ENCODE data around the gene FAM25C.
"Not testable (repeated sequence)": the region's sequence is repeated elsewhere in the genome, so short reads cannot be mapped to it uniquely, and the experiment has no call there.

The FAM25C gene

GRCh38 chr10:47999691-48000090 lies at the start of gene FAM25C:
Gene FAM25C, minus strand, starts transcription at chr10:47999791. Its CDS starts 26 bp downstream, at chr10:47999765.
- DNase-seq (ENCODE audit: low read depth); H3K4me3 ChIP-seq (ENCODE audit: low read depth, low read length): not testable (repeated sequence)

GRCh38 chr10:48044557-48044956 lies 45.0 kb upstream of the FAM25C start:
- not testable (repeated sequence) for DNase-seq (ENCODE audit: low read depth); H3K4me3 ChIP-seq (ENCODE audit: low read depth, low read length)

- DNase-seq (ENCODE audit: low read depth); H3K4me3 ChIP-seq (ENCODE audit: low read depth, low read length): not testable (repeated sequence)
Observed at GRCh38 chr10:48031390-48031789, 31.8 kb upstream of the FAM25C start.

GRCh38 chr10:48002306-48002705 lies 2.7 kb upstream of the FAM25C start:
- DNase-seq (ENCODE audit: low read depth); H3K4me3 ChIP-seq (ENCODE audit: low read depth, low read length): not testable (repeated sequence)

- DNase-seq (ENCODE audit: low read depth); H3K4me3 ChIP-seq (ENCODE audit: low read depth, low read length): not testable (repeated sequence)
Observed at GRCh38 chr10:47994045-47994444, 5.5 kb downstream of the FAM25C start.

GRCh38 chr10:47992560-47992959 lies 7.0 kb downstream of the FAM25C start:
- not testable (repeated sequence) for H3K4me3 ChIP-seq (ENCODE audit: low read depth, low read length); DNase-seq (ENCODE audit: low read depth)

GRCh38 chr10:47991706-47992105 lies 7.9 kb downstream of the FAM25C start:
- DNase-seq (ENCODE audit: low read depth); H3K4me3 ChIP-seq (ENCODE audit: low read depth, low read length): not testable (repeated sequence)

GRCh38 chr10:47990097-47990496 lies 9.5 kb downstream of the FAM25C start:
- H3K4me3 ChIP-seq (ENCODE audit: low read depth, low read length); DNase-seq (ENCODE audit: low read depth): not testable (repeated sequence)

- DNase-seq (ENCODE audit: low read depth); H3K4me3 ChIP-seq (ENCODE audit: low read depth, low read length): not testable (repeated sequence)
Observed at GRCh38 chr10:47989542-47989950, 10.0 kb downstream of the FAM25C start.

GRCh38 chr10:47988718-47989541 lies 10.7 kb downstream of the FAM25C start:
- DNase-seq (ENCODE audit: low read depth) = not testable (repeated sequence)

GRCh38 chr10:47987952-47988351 lies 11.6 kb downstream of the FAM25C start:
- not testable (repeated sequence) for H3K4me3 ChIP-seq (ENCODE audit: low read depth, low read length)

More at GRCh38 chr10:47988718-47989541, 10.7 kb downstream of the FAM25C start:
- not testable (repeated sequence) for H3K4me3 ChIP-seq (ENCODE audit: low read depth, low read length)

GRCh38 chr10:47986413-47987230 lies 13.0 kb downstream of the FAM25C start:
- not testable (repeated sequence) for DNase-seq (ENCODE audit: low read depth); H3K4me3 ChIP-seq (ENCODE audit: low read depth, low read length)

More at GRCh38 chr10:47987952-47988351, 11.6 kb downstream of the FAM25C start:
- not testable (repeated sequence) for DNase-seq (ENCODE audit: low read depth)

GRCh38 chr10:47975409-47975808 lies 24.2 kb downstream of the FAM25C start:
- DNase-seq (ENCODE audit: low read depth); H3K4me3 ChIP-seq (ENCODE audit: low read depth, low read length): not testable (repeated sequence)

GRCh38 chr10:47973131-47973530 lies 26.5 kb downstream of the FAM25C start:
- DNase-seq (ENCODE audit: low read depth); H3K4me3 ChIP-seq (ENCODE audit: low read depth, low read length): not testable (repeated sequence)

GRCh38 chr10:47972077-47972476 lies 27.5 kb downstream of the FAM25C start:
- not testable (repeated sequence) for H3K4me3 ChIP-seq (ENCODE audit: low read depth, low read length); DNase-seq (ENCODE audit: low read depth)

GRCh38 chr10:47971598-47971997 lies 28.0 kb downstream of the FAM25C start:
- not testable (repeated sequence) for H3K4me3 ChIP-seq (ENCODE audit: low read depth, low read length); DNase-seq (ENCODE audit: low read depth)

GRCh38 chr10:47970047-47970446 lies 29.5 kb downstream of the FAM25C start:
- not testable (repeated sequence) for H3K4me3 ChIP-seq (ENCODE audit: low read depth, low read length)

GRCh38 chr10:47968988-47969387 lies 30.6 kb downstream of the FAM25C start:
- DNase-seq (ENCODE audit: low read depth) = not testable (repeated sequence)

More at GRCh38 chr10:47970047-47970446, 29.5 kb downstream of the FAM25C start:
- DNase-seq (ENCODE audit: low read depth) = not testable (repeated sequence)

GRCh38 chr10:47964280-47965063 lies 35.1 kb downstream of the FAM25C start:
- DNase-seq (ENCODE audit: low read depth); H3K4me3 ChIP-seq (ENCODE audit: low read depth, low read length): not testable (repeated sequence)

More at GRCh38 chr10:47968988-47969387, 30.6 kb downstream of the FAM25C start:
- not testable (repeated sequence) for H3K4me3 ChIP-seq (ENCODE audit: low read depth, low read length)
